NCI-H2196 treated with DMSO at 0.1 percent for 48 hours (cell line): ENCODE measurements around the gene CDH4.
A peak's percentile ranks its signal among the peaks of the same experiment; 100 is the strongest.
"Not testable (repeated sequence)": the region's sequence is repeated elsewhere in the genome, so short reads cannot be mapped to it uniquely, and the experiment has no call there.

Experiments
- DNase-seq: peaks from one replicate; lab custom pipeline; 2025; ENCODE audit not compliant: unreplicated experiment; lab: John Stamatoyannopoulos, UW

Gene CDH4

GRCh38 chr20:61939691-61940360 lies 687.8 kb downstream of the CDH4 start:
- DNase-seq: no peak

DNA sequence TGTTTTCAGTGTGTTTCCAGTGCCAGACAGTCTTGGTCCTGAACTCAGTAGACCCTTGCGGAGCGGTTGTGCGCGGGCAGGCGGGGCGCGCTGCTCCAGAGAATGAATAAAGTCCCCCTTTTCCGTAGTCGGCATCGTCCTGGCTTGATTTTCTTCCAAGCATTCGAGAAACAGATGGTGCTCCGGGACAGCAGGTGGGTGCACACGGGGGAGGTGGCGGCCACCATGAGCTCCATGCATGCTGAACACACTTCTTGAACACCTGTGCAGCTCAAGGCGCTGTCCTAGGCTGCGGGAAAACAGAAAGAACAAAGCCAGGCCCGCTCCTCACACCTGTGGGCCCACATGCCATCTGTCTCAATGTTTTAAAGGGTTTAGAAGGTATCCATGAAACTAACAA lies 688.4 kb downstream of the CDH4 start:
- no peak for DNase-seq

DNA sequence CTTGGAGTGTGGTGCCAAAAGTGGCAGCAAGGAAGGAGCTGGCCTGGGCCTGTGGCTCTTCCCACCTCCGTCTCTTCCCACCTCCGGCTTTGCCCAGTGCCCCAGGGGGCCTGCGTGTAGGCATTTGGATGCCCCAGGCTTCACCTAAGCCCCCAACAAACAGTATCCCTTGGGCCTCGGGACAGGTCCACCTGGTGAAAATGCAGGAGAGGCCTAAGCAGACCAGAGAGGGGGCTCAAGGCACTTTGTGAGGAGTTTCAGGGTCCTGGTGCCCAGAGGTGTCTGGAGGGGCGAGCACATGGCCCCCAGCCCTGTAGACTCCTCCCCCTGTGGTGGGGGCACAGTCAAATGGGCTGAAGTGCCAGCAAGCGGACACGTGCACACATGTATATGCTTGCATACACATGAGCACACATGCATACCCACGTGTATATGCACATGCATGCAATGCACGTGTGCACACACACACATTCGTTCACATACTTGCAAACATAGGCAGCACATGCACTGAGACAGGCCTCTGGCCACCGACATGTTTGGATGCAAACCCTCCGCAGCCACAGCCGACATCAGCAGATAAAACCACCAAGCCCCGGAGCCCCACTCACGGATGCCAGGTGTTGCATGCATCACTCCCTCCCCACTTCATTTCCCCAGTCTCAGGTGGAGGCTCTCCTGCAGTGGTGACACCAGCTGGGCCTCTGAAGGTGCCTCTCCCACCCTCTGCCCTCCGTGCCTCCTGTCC lies 689.1 kb downstream of the CDH4 start:
- DNase-seq: no peak

- no peak for DNase-seq
Observed at GRCh38 chr20:61941721-61942405, 689.8 kb downstream of the CDH4 start.

GRCh38 chr20:61942526-61942925 lies 690.5 kb downstream of the CDH4 start:
- no peak for DNase-seq

DNA sequence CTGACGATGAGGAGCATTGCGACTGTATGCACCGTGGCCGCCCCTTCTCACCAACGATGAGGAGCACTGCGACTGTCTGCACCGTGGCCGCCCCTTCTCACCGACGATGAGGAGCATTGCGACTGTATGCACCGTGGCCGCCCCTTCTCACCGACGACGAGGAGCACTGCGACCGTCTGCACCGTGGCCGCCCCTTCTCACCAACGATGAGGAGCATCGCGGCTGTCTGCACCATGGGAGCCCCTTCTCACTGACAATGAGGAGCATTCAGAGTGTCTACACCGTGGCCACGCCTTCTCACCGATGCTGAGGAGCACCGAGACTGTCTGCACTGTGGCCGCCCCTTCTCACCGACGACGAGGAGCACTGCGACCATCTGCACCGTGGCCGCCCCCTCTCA lies 692.9 kb downstream of the CDH4 start:
- not testable (repeated sequence) for DNase-seq

- DNase-seq: not testable (repeated sequence)
Observed at GRCh38 chr20:61945495-61945894, 693.4 kb downstream of the CDH4 start.

GRCh38 chr20:61948056-61948455 lies 696.0 kb downstream of the CDH4 start:
- DNase-seq: not testable (repeated sequence)

DNA sequence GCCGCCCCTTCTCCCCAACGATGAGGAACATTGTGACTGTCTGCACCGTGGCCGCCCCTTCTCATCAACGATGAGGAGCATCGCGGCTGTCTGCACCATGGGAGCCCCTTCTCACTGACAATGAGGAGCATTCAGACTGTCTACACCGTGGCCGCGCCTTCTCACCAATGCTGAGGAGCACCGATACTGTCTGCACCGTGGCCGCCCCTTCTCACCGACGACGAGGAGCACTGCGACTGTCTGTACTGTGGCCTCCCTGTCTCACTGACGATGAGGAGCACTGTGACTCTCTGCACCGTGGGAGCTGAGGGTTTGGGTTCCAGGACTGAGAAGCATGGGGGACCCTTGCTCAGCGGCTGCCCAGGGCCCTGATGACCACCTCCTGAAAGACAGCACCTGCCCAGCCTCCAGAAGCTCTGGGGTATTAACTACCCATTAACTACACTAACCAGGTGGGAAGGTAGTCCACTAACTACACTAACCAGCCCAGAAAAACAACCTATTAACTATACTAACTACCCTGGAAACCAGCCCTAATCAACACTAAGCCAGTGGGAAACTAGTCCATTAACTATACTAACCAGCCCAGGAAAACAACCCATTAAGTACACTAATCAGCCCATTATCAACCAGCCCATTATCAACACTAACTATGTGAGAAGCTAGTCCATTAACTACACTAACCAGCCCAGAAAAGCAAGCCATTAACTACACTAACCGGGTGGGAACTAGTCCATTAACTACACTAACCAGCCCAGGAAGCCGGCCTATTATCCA lies 696.7 kb downstream of the CDH4 start:
- DNase-seq: no peak

DNA sequence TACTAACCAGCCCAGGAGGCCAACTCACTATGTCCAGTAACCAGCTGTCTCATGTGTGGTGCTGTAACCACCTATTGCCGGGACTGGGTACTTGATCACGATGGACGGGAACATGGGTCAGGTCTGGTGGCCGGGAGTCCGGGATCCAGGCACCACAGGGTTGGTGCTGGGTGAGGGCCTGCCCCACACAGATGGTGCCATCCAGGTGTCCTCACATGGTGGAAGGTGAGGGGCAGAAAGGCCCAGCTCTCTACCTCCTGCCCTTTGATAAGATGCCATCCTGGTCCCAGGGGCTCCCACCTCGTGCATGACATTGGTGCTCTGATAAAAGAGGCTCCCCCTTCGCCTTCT lies 697.3 kb downstream of the CDH4 start:
- DNase-seq: no peak

- no peak for DNase-seq
Observed at GRCh38 chr20:61949714-61950640, 697.9 kb downstream of the CDH4 start.

DNA sequence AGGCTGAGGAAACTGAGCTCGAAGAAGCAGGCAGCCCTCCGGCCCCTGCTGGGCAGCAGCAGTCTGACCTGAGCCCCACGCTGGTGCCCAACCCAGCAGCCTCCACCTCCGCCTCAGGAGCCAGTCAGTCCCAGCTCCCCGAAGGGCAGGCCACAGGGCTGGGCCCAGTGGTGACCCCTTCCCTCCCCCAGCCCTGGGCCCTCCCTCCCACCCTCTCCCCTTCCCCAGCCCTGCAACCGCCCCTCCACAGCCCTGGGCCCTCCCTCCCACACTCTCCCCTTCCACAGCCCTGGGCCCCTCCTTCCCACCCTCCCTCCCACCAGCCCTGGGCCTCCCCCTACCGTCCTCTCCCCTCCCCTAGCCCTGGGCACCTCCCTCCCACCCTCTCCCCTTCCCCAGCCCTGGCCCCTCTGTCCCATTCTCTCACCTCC lies 698.6 kb downstream of the CDH4 start:
- DNase-seq: no peak

DNA sequence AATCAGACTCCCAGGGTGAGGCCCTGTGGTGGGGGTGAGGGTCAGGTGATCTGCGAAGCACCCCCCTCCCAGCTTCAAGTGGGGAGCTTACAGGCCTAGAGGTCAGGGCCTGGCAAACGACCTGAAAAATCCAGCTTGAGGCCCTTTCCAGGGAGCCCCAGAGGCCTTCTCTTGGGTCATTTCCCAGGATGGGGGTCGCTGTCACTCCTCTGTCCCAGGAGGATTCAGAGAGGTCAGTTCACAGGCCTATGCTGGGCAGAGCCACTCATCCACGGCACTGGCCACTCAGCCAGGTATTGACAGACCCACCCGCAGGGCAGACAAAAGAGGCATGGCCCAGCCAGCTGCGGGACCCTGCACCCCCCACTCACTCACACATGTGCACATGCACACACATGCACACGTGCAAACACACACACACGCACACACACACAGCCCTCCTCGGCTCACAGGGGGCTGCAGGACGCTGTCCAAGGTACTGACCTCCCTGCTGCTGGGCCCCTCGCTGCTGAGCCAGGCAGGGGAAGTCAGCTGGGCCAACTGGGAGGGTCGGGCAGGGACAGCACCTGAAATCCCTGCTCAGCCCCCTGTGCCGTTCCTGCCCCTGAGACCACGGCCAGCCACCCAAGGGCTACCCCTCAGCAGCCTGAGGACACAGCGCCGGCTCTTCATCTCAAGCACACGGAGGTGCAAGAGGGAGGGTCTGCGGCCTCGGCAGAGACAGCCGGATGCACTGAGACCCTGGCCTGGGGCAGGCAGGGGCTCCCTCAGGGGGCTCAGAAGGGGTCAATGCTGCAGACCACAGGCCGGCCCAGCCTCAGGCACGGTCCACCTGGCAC lies 699.9 kb downstream of the CDH4 start:
- no peak for DNase-seq

DNA sequence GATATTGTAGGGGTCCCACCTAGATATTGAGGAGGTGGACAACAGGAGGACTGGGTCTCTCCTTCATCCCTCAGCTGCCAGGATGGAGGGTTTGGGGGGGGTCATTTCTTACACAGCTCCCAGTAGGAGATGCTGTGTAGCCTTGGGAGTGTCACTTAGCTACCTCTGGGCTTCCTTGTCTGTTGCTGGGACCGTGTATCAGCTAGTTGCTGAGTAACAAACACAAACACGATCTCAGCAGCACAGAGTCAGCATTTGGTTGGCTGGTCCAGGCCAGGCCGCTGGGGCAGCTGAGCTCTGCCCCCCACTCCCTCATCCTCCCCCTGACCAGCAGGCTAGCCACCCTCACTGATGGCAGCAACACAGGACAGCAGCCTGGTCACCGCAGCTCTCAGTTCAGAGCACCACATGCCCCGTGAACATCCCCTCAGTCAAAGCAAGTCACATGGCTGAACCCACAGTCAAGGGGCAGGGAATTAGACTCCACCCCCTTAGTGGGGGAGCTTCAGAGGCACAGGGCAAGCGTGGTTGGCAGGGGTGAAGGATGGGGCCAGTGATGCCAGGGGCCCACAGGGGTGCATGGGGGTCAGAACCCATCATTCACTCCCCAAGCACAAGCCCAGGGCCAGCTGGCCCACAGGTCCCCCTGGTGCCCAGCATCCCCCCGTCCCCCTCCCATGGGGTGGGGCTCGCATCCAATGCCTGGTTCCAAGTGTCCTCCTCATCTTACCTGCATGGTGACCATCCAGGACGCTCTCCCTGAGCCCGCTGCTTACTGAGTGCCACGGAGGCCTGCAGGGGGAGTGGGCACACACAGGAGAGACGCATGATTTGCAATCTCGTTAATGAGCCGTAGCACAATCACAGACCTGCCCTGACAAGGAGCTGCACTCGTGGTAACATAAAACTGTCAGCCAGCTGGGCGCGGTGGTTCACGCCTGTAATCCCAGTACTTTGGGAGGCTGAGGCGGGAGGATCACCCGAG lies 701.3 kb downstream of the CDH4 start:
- DNase-seq: no peak

- peak; percentile 20 for DNase-seq
Observed at GRCh38 chr20:61954276-61955021, 702.4 kb downstream of the CDH4 start.

DNA sequence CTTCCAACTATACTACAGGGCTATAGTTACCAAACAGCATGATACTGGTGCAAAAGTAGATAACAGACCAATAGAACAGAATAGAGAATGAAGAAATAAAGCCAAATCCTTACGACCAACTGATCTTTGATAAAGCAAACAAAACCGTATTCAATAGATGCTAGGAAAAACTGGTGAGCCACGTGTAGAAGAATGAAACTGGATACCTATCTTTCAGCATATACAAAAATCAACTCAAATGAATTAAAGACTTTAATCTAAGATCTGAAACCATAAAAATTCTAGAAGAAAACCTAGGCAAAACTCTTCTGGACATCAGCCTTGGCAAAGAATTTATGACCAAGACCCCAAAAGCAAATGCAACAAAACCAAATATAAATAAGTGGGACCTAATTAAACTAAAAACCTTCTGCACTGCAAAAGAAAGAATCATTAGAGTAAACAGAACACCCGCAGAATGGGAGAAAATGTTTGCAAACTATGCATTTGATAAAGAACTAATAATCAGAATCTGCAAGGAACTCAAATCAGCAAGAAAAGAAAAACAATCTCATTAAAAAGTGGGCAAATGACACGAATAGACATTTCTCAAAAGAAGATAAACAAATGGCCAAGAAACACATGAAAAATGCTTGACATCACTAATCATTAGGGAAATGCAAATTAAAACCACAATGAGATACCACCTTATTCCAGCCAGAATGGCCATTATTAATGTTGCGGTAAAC lies 703.8 kb downstream of the CDH4 start:
- no peak for DNase-seq
